HG03066 (cell line): ENCODE measurements around the gene DOCK1.

Experiments
- ATAC-seq: cut with Tn5 transposase; IDR thresholded peaks from one replicate; pipeline ENCODE4 v1.9.1; 2021; ENCODE audit warnings: low read depth; ENCODE audit not compliant: unreplicated experiment

The DOCK1 gene

GRCh38 chr10:127467811-127468210, 562.6 kb downstream of the DOCK1 start:
- ATAC-seq, result no peak

GRCh38 chr10:127468632-127469031, 563.4 kb downstream of the DOCK1 start:
- no peak for ATAC-seq

- ATAC-seq, result no peak
Measured at GRCh38 chr10:127470911-127471310, 565.7 kb downstream of the DOCK1 start.

GRCh38 chr10:127472976-127473375, 567.7 kb downstream of the DOCK1 start:
- ATAC-seq, result no peak

GRCh38 chr10:127474501-127474900, 569.3 kb downstream of the DOCK1 start:
- ATAC-seq, result no peak

- no peak for ATAC-seq
Measured at GRCh38 chr10:127485153-127485857, 580.1 kb downstream of the DOCK1 start.

GRCh38 chr10:127486355-127486754, 581.1 kb downstream of the DOCK1 start:
- no peak for ATAC-seq

GRCh38 chr10:127492607-127493250, 587.5 kb downstream of the DOCK1 start:
- ATAC-seq, result no peak

- no peak for ATAC-seq
Measured at GRCh38 chr10:127496035-127496434, 590.8 kb downstream of the DOCK1 start.

- no peak for ATAC-seq
Measured at GRCh38 chr10:127497685-127498084, 592.5 kb downstream of the DOCK1 start.

GRCh38 chr10:127498087-127498486, 592.9 kb downstream of the DOCK1 start:
- no peak for ATAC-seq

- ATAC-seq, result no peak
Measured at GRCh38 chr10:127500127-127500526, 594.9 kb downstream of the DOCK1 start.
